Esophagus (tissue), 2 donors: ENCODE results near the gene OR7D4. TPM values are rescaled to one million over a fixed set of nuclear protein-coding genes. Genes with fewer than 3 reads are reported as not detected.

ENCODE experiments used
- H3K27ac ChIP-seq, 2 donors: one replicate each; pipeline ENCODE4 v1.5.1; 2013; ENCODE audit warnings: low read depth in 2 of 2, mild to moderate bottlenecking in 2 of 2, inconsistent platforms in 1 of 2, low read length in 1 of 2, moderate library complexity in 1 of 2
- H3K27me3 ChIP-seq, 2 donors: one replicate each; pipeline ENCODE4 v1.6.1; 2013; ENCODE audit warnings: low read length in 2 of 2, control low read depth in 1 of 2, mild to moderate bottlenecking in 1 of 2; ENCODE audit not compliant: insufficient read depth in 2 of 2, control insufficient read depth in 1 of 2
- H3K36me3 ChIP-seq, 2 donors: one replicate each; pipeline ENCODE4 v1.6.1; 2013; ENCODE audit warnings: low read length in 1 of 2; ENCODE audit not compliant: control insufficient read depth in 2 of 2, insufficient read depth in 2 of 2
- H3K4me1 ChIP-seq, 2 donors: one replicate each; pipeline ENCODE4 v1.6.1; 2013; ENCODE audit warnings: low read length in 1 of 2; ENCODE audit not compliant: control insufficient read depth in 2 of 2, insufficient read depth in 2 of 2
- H3K4me3 ChIP-seq, 2 donors: one replicate each; pipeline ENCODE4 v1.5.1; 2013; ENCODE audit warnings: low read length in 2 of 2, mild to moderate bottlenecking in 2 of 2, low read depth in 1 of 2, moderate library complexity in 1 of 2
- H3K9me3 ChIP-seq, 2 donors: one replicate each; pipeline ENCODE4 v1.6.1; 2013; ENCODE audit warnings: mild to moderate bottlenecking in 2 of 2, low read depth in 1 of 2, low read length in 1 of 2, moderate library complexity in 1 of 2; ENCODE audit not compliant: control insufficient read depth in 2 of 2, insufficient read depth in 1 of 2
- WGBS, 2 donors: extraction: QIAGEN DNeasy Blood & Tissue Kit; methylation state at CpG; one replicate each; pipeline ENCODE4 v1.1.7; 2013; 5-methylcytosine and 5-hydroxymethylcytosine counted together
- polyA plus RNA-seq, 2 donors: library from polyadenylated mRNA; stranded (reverse); fragments of 200-250 nt; gene quantifications; one replicate each; pipeline ENCODE4 v1.2.3, GENCODE V29; 2013
- donor health status: healthy with polysubstance abuse.
- donor health status: Bipolar disorder and iron deficiency.

Gene OR7D4
- polyA plus RNA-seq, 2 donors, result not detected

DNA sequence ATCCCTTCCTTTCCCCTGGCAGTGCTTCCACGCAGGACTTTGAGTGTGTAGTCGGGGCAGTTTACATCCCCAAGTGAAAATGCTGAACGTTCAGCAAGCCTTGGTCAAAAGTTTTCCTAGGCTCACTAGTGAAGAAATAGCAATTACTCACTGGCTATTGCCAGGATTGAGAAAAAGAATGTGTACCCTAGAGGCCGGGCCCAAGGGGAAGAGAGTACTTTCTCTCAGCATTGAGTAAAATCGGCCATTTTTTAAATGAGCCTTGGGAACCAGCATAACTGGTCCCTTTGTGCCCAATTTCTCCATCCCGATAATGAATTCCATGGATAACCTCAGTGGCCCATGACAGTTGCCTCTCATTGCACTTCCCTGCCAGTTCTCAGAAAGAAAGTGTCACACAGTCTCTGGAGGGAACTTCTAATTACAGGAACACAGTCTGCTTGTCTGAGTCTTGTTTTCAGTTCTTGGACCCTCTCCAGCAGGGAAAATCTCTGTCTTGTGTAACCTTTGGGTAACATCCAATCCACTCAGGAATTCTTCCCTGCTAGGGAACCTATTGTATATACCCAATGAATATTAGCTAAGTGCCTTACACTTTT, 47.9 kb downstream of the OR7D4 start:
- no peaks in the 10 kb centered on the region for H3K9me3 ChIP-seq
- no peak overlapping the region for H3K27ac ChIP-seq
- WGBS, 2 donors, result 81 to 85% methylated on average over 6 of the region's 6 CpGs
- H3K27me3 ChIP-seq, result no peaks in the 10 kb centered on the region
- H3K36me3 ChIP-seq, result peaks cover 0 to 2% of the 10 kb centered on the region in 2 donors
- no peaks in the 10 kb centered on the region for H3K4me1 ChIP-seq
- H3K4me3 ChIP-seq, result no peak overlapping the region

DNA sequence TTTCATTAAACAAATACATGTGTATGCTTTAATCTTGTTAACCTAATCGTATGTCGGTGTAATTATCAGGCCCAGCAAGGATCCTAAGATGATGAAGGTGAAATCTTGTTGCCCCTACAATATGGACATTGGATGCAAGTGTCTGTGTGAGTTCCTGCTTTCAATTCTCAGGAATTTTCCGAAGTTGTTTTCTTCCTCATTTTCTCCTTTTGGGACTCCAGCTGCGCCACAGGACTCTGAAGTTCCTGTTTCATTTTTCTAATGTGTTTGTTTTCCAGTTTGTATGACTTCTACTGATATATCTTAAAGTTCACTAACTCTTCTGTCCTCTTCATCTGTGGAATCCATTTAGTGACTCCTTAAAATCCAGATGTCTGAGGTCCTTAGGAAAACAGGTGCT, 52.5 kb downstream of the OR7D4 start:
- 86 to 93% methylated on average over 4 of the region's 4 CpGs for WGBS, 2 donors
- Histone ChIP-seq H3K4me1 (no peaks in the 10 kb centered on the region), H3K36me3 (peaks cover 7 to 11% of the 10 kb centered on the region in 2 donors), H3K27ac (no peak overlapping the region), H3K4me3 (no peak overlapping the region), H3K9me3 (peaks cover 0 to 3% of the 10 kb centered on the region in 2 donors), H3K27me3 (no peaks in the 10 kb centered on the region)

DNA sequence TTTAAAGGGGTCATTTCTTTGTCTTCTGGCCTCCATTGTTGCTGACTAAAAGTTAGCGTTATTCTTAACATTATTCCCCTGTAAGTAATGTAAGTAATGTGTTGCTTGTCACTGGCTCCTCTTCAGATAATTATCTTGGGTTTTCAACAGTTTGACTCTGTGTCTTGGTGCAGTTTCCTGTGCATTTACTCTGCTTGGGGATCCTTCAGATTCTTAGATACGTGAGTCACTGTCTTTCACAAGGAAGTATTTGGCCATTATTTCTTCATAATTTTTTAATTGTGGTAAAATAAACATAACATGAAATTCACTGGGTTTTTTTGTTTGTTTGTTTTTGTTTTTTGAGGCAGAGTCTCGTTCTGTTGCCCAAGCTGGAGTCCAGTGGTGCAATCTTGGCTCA, 54.1 kb downstream of the OR7D4 start:
- 93 to 98% methylated on average over 3 of the region's 3 CpGs for WGBS, 2 donors
- Histone ChIP-seq H3K27me3 (no peaks in the 10 kb centered on the region), H3K4me1 (no peaks in the 10 kb centered on the region), H3K27ac (no peak overlapping the region), H3K4me3 (no peak overlapping the region), H3K9me3 (peaks cover 12 to 19% of the 10 kb centered on the region in 2 donors), H3K36me3 (peaks cover 22 to 26% of the 10 kb centered on the region in 2 donors)

DNA sequence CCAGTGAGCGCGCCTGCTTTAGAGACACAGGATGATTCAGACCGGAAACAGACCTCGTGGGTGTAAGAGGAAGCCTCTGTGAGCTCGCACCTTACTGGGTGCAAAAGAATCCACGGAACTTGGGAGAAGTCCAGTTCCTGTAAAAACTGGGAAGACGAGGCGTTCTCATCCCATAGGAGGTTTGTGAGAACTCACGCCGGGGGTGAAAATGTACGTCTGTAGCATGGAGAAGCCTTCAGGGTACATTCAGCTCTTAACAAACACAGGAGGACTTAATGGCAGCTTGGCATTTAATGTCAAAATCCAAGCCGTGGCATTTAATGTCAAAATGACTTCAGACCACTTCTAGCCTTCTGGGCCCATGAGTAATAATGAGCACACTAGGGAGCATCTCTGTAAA, 58.0 kb downstream of the OR7D4 start:
- Histone ChIP-seq H3K4me1 (no peaks in the 10 kb centered on the region), H3K9me3 (peaks cover 19 to 42% of the 10 kb centered on the region in 2 donors), H3K27me3 (no peaks in the 10 kb centered on the region), H3K4me3 (no peak overlapping the region), H3K36me3 (peaks cover 43 to 55% of the 10 kb centered on the region in 2 donors), H3K27ac (no peak overlapping the region)
- WGBS, 2 donors, result 98% methylated on average over 12 of the region's 12 CpGs

Other genes with a start within 250 kb of the OR7D4 start
- under 1 TPM; 0.04 to 0.06 TPM for gene MUC16, start 209.2 kb downstream of the OR7D4 start, polyA plus RNA-seq
- gene OR1M1, start 132.5 kb downstream of the OR7D4 start, polyA plus RNA-seq, result not detected
- gene OR7G2, start 112.1 kb downstream of the OR7D4 start, polyA plus RNA-seq, result not detected
- gene OR7G1, start 103.8 kb downstream of the OR7D4 start, polyA plus RNA-seq, result not detected
- gene OR7G3, start 92.6 kb downstream of the OR7D4 start, polyA plus RNA-seq, result not detected
- gene ZNF317, start 79.2 kb downstream of the OR7D4 start, polyA plus RNA-seq, result 10 to 100 TPM; 11.0 to 21.7 TPM
- gene OR7D2, start 40.6 kb downstream of the OR7D4 start, polyA plus RNA-seq, result under 1 TPM in 1 of 2 donors, not detected in 1; 0.01 TPM
- gene OR7E24, start 31.3 kb upstream of the OR7D4 start, polyA plus RNA-seq, result not detected
- gene ZNF699, start 90.2 kb upstream of the OR7D4 start, polyA plus RNA-seq, result 1 to 10 TPM in 1 of 2 donors, under 1 TPM in 1; 0.57 to 1.1 TPM
- 1 to 10 TPM; 3.7 to 9.9 TPM for gene ZNF559, start 104.6 kb upstream of the OR7D4 start, polyA plus RNA-seq
- gene ZNF177, start 143.4 kb upstream of the OR7D4 start, polyA plus RNA-seq, result under 1 TPM; 0.42 to 0.84 TPM
- gene ZNF266, start 216.0 kb upstream of the OR7D4 start, polyA plus RNA-seq, result 10 to 100 TPM; 15.5 to 22.7 TPM